ENCODE results near the gene DACH1. TPM values are rescaled to one million over a fixed set of nuclear protein-coding genes. Genes with fewer than 3 reads are reported as not detected.

Gene DACH1
- total and polyA plus RNA-seq, 2 experiments from 2014 or later, result 1.3 to 6.5 TPM

GRCh38 chr13:71871844-71872243, 4.8 kb upstream of the DACH1 start:
- no peak overlapping the region for H3K4me2 ChIP-seq
- no peak overlapping the region for H3K4me3 ChIP-seq
- H3K9me2 ChIP-seq (replicated peaks; ENCODE audit: insufficient read depth), result no peaks in the 10 kb centered on the region
- H4K20me1 ChIP-seq (ENCODE audit: insufficient read depth, poor library complexity, severe bottlenecking), result no peaks in the 10 kb centered on the region
- TF ChIP-seq CTCF (IDR thresholded peaks at IDR 0.05; ENCODE audit: poor library complexity), result no peak
- no peak for TF ChIP-seq EZH2 (IDR thresholded peaks at IDR 0.05; ENCODE audit: borderline replicate concordance)
- TF ChIP-seq EZH2phosphoT487 (IDR thresholded peaks at IDR 0.05; ENCODE audit: low read depth, severe bottlenecking, unreplicated experiment), result no peak
- 65% methylated on average over 1 of the region's 1 CpG for WGBS (ENCODE audit: low lambda C conversion rate, missing lambda C conversion rate)
- no peak overlapping the region for H3K27ac ChIP-seq
- peaks cover 8% of the 10 kb centered on the region for H3K4me1 ChIP-seq (ENCODE audit: insufficient read depth)
- H3K36me3 ChIP-seq (replicated peaks; ENCODE audit: insufficient read depth, low read depth), result no peaks in the 10 kb centered on the region
- H2AFZ ChIP-seq, result no peak overlapping the region
- H3K79me2 ChIP-seq, result no peaks in the 10 kb centered on the region
- H3K27me3 ChIP-seq, result peaks cover 33% of the 10 kb centered on the region
- no peak for DNase-seq (ENCODE audit: low spot score)
- H3K9me3 ChIP-seq (ENCODE audit: low read depth), result no peaks in the 10 kb centered on the region

GRCh38 chr13:71871176-71871754, 4.3 kb upstream of the DACH1 start:
- H3K36me3 ChIP-seq (replicated peaks; ENCODE audit: insufficient read depth, low read depth), result no peaks in the 10 kb centered on the region
- TF ChIP-seq CTCF (IDR thresholded peaks at IDR 0.05; ENCODE audit: poor library complexity) (no peak), EZH2 (IDR thresholded peaks at IDR 0.05; ENCODE audit: borderline replicate concordance) (no peak), EZH2phosphoT487 (IDR thresholded peaks at IDR 0.05; ENCODE audit: low read depth, severe bottlenecking, unreplicated experiment) (no peak)

GRCh38 chr13:71870100-71870499, 3.1 kb upstream of the DACH1 start:
- H3K79me2 ChIP-seq, result no peaks in the 10 kb centered on the region
- H3K27ac ChIP-seq, result no peak overlapping the region
- H3K36me3 ChIP-seq (replicated peaks; ENCODE audit: insufficient read depth, low read depth), result no peaks in the 10 kb centered on the region
- no peaks in the 10 kb centered on the region for H3K9me2 ChIP-seq (replicated peaks; ENCODE audit: insufficient read depth)
- no peak overlapping the region for H2AFZ ChIP-seq
- H3K4me2 ChIP-seq, result peak overlapping the region; percentile 27
- H3K27me3 ChIP-seq, result peaks cover 33% of the 10 kb centered on the region
- 12% methylated on average over 7 of the region's 8 CpGs for WGBS (ENCODE audit: low lambda C conversion rate, missing lambda C conversion rate)
- no peaks in the 10 kb centered on the region for H4K20me1 ChIP-seq (ENCODE audit: insufficient read depth, poor library complexity, severe bottlenecking)
- TF ChIP-seq EZH2 (IDR thresholded peaks at IDR 0.05; ENCODE audit: borderline replicate concordance) (no peak), EZH2phosphoT487 (IDR thresholded peaks at IDR 0.05; ENCODE audit: low read depth, severe bottlenecking, unreplicated experiment) (no peak), CTCF (IDR thresholded peaks at IDR 0.05; ENCODE audit: poor library complexity) (no peak)
- H3K4me3 ChIP-seq, result no peak overlapping the region
- no peaks in the 10 kb centered on the region for H3K9me3 ChIP-seq (ENCODE audit: low read depth)
- DNase-seq (ENCODE audit: low spot score), result no peak
- H3K4me1 ChIP-seq (ENCODE audit: insufficient read depth), result peaks cover 8% of the 10 kb centered on the region

More at GRCh38 chr13:71871176-71871754, 4.3 kb upstream of the DACH1 start:
- Histone ChIP-seq H3K4me2 (no peak overlapping the region), H3K9me2 (replicated peaks; ENCODE audit: insufficient read depth) (no peaks in the 10 kb centered on the region), H3K4me3 (no peak overlapping the region), H3K27ac (no peak overlapping the region), H3K79me2 (no peaks in the 10 kb centered on the region), H3K4me1 (ENCODE audit: insufficient read depth) (peaks cover 8% of the 10 kb centered on the region), H4K20me1 (ENCODE audit: insufficient read depth, poor library complexity, severe bottlenecking) (no peaks in the 10 kb centered on the region), H3K27me3 (peaks cover 33% of the 10 kb centered on the region), H3K9me3 (ENCODE audit: low read depth) (no peaks in the 10 kb centered on the region), H2AFZ (no peak overlapping the region)
- WGBS (ENCODE audit: low lambda C conversion rate, missing lambda C conversion rate), result 49% methylated on average over 3 of the region's 3 CpGs
- DNase-seq (ENCODE audit: low spot score), result no peak

Data from hepatocyte (in vitro differentiated cells).